HG02623 (cell line): ENCODE data around the gene SVEP1.

Source experiments
- ATAC-seq: cut with Tn5 transposase; IDR thresholded peaks from one replicate; pipeline ENCODE4 v1.9.1; 2021; ENCODE audit warnings: moderate library complexity; ENCODE audit not compliant: unreplicated experiment

Gene SVEP1

DNA sequence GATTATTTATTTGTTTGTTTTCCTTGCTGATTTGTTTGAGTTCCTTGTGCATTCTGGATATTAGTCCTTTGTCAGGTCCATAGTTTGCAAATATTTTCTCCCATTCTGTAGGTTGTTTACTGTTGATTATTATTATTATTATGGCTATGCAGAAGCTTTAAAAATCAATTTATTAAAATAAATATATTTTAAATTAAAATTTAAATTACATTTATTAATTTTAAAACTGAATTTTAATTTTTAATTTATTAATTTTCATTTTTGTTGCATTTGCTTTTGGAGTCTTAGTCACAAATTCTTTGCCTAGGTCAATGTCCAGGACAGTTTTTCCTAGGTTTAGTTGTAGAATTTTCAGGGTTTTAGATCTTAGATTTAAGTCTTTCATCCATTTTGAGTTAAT lies 50.9 kb downstream of the SVEP1 start:
- ATAC-seq = no peak

DNA sequence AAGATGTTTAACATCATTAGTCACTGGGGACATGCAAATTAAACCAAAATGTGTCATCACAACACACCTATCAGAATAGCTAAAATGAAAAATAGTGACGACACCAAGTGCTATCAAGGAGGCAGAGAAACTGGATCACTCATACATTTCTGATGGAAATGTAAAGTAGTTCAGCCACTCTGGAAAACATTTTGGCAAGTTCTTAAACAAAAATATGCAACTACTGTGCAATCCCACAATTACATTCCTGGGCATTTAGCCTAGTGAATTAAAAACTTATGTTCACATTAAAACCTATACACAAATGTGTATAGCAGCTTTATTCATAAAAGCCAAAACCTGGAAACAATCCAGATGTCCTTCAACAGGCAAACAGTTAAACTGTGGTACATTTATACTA lies 53.1 kb downstream of the SVEP1 start:
- no peak for ATAC-seq

DNA sequence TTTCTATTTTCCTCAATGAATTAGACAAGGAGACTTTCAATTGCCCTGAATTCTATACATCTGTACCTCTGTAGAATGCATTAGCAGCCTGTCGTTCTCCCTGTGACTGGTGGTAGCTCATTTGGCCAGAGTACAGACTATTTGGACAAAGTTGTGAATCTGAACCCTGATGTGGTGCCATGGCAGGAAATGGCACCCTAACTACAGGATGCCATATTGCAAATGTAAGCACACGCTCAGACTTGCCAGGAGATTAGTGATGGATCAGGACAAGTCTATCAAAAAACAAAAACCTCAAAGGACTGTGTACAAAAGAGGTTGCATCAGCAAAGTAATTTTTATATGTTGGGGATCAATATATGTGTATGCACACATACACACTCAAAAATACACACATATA lies 58.3 kb downstream of the SVEP1 start:
- no peak for ATAC-seq

DNA sequence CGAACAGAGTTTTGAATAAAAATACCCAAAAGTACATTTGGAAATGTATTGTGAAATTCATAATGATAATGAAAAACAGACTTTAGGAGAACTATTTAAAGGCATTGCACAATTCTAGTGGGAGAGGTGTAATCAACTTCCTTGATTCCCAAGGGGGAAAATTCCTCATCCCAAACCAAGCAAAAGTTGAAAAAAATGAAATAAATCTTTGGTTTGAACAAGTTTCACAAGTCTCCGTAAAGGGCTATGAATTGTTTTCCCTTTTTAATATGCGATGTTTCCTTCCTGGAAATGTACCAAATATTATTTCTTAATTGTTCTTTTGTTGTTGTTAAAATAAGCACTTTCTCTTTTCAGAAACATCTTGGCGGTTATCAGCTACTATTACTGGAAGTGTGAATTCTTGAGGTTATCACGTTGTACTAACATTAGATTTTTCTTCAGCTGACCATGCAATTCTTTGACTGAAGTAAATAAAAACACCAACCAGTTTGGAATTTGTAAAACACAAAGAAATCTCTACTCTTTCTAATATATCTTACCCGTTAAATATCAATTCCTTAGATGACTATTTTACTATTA lies 59.3 kb downstream of the SVEP1 start:
- ATAC-seq = no peak

DNA sequence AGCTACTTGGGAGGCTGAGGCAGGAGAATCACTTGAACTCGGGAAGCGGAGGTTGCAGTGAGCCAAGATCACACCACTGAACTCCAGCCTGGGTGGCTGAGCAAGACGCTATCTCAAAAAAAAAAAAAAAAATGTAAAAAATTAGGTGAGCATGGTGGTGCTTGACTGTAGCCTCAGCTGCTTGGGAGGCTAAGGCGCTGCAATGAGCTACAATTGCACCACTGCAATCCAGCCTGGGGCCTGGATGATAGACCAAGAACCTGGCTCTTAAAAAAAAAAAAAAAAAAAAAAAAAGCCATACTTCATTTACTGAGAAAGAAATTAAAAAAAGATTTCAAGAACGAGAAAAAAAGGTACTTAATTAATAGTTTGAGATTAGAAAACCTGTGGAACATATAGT lies 62.1 kb downstream of the SVEP1 start:
- no peak for ATAC-seq

DNA sequence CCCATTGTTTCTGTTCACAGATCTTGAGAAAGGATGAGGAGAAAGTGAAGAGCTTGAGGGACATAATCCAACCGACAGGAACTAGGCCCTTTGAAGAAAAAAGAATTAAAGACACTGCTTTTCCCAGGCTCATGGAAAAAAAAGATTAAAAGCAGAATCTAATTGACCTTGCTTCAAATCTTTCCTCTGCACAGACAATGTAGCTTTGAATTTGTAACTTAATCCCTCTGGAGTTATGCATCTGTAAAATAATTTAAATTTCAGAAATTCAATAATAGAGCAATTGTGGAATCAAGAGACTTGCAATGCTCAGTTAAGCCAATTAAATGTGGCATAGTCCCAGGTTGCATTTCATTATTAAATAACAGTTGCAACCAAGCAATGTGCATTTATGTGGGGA lies 64.6 kb downstream of the SVEP1 start:
- no peak for ATAC-seq

DNA sequence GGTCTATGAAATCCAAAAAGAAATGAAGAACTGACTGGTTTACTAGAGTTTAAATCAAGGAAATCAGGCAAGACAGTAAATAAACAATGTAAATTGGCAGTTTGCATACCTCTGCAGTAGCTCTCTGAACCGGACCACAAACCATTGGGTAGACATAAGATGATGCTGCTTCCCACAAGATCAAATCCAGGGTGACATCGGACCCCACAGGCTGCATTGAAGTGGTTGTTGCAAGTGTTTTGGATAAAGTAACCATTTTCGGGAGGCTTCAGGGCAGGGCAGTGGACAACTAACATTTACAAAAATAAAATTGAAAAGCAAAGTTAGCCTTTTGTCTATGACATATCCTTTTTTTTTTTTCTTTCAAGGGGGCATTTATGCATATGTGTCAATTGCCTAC lies 66.7 kb downstream of the SVEP1 start:
- ATAC-seq = no peak

DNA sequence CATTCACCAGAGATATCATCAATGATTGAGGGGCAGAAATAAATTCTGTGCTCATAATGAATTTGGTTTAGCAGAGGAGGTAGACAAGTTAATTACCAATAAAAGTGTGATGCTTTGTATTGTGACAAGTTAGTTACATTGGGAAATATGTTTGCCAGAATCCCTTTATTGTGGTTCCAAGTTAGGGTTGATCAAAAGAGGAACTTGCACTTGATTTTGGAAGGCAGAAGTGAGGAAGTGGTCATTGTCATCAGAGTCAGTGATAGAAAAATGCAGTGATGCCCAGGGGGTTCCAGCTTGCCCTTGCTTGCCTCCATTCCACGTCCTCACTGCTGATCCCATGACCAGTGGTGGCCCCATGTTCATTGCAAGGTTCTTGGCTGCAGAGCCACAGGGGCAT lies 69.7 kb downstream of the SVEP1 start:
- ATAC-seq = no peak

DNA sequence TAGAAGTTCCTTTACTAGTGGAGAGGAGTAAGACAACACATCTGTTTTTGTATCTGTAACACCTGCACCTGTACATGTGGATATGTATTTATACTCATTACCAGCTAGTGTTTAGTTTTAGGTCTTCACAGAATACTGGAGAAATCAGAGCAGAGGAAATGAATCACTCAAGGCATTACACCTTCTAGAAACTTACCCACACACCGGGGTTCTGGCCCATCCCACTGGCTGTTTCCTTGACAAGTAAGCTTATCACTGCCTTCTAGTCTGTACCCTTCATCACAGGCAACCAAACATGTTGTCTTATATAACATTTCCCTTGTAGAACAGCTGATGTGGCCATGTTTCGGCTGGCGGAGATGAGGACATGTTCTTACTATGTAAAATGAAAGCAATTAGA lies 76.7 kb downstream of the SVEP1 start:
- ATAC-seq = no peak

DNA sequence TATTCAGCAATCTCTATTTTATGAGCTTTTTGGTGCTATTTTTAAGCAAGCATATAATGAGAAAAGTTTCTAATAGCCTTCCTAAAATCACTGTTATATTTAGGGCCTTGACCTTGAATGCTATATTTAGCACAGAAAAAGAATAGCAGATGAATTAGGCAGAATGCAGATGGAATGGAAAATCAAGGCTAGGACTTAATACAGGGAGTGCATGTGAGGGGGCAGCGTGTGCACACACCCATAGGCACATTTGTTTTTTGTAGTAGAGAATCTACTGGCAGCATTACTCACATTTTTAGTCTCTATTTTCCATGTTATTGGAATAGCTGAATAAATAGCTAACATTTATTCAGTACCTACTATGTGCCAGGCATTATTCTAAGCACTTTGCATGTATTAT lies 79.9 kb downstream of the SVEP1 start:
- ATAC-seq = no peak

DNA sequence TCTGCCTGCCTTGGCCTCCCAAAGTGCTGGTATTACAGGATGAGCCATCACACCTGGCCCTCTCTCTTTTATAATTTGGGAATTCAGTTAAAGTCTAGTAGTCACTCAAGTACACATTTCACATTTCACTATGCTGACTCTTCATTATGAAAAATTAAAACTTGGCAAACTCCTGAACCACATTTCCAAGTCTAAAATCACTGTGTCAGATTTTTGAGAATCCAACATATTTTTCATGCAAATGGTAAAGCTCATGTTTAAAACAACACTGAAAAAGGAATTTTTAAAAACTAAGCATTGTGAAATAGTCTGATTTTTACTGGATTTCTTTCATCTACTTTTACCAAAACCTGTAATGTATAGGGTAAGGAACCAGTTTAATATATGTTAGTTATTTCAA lies 92.3 kb downstream of the SVEP1 start:
- ATAC-seq = no peak

DNA sequence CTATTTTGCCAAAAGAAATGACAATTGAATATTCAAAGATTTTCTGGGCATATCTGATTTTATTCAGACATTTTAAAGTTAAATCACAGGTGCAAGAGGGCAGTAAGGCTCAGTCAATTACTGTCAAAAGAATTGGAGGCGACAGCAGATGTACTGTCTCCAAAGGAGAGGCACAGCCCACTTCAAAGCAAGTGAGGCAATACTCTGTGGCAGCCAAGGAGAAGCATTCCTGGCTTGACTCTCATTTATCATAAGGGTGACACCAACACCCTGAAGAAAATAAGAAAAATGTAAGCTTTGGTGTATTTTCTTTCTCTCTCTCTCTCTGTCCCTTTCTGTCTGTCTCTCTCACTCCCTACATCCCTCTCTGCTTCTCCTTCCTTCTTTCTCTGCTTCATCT lies 93.3 kb downstream of the SVEP1 start:
- no peak for ATAC-seq

DNA sequence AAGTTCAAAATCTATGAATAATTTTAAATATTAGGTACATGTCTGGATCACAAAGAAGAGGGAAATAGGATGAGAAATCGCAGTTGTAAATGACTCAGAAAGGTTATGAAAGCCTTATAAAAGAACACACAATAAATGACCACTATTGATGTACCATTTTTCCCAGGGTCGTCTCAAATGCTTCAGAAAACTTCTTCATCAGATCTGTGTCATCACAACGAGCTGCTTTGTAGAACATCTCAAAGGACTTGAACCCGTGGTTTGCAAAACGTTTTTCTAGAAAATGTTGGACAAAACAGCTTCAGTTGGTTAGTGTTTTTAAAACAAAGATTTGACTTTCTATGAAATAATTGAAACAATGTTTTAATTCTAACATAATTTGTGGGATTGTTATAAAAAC lies 100.1 kb downstream of the SVEP1 start:
- no peak for ATAC-seq

DNA sequence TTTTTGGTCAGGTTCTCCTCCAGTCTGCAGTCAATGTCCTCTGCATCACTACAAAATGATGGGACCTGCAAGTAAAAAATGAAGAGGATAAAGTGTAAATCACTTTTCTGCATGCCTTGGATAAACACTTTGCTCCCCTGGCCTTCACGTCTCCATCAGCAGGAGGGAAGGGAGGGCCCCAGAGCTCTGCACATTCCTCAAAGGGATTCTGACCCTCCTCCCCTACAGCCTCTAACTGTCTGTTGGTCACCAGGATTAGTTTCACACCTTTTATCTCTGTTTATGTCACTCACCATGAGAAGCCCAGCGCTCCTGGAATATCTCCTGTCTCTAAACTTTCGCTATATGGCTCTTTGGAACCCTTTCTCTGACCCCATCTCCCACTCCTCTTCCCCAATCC lies 103.3 kb downstream of the SVEP1 start:
- ATAC-seq = no peak

DNA sequence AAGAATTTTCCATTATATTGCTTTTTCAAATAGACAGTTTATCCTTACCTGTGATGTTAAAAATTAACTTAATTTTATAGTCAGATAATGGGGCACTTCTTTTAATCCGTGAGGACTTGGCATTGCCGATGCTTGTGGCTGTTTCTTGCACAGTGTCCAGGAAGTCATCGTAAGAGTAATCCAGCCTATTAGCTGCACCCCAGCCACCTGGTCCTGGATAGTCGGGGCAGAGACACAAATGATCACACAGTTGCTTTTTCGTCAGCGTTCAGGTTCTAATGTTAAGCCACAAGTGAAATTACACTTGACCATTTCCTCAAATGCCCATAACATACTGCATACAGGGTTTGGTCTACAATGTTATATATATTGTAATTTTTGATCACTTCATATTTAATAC lies 107.4 kb downstream of the SVEP1 start:
- no peak for ATAC-seq

DNA sequence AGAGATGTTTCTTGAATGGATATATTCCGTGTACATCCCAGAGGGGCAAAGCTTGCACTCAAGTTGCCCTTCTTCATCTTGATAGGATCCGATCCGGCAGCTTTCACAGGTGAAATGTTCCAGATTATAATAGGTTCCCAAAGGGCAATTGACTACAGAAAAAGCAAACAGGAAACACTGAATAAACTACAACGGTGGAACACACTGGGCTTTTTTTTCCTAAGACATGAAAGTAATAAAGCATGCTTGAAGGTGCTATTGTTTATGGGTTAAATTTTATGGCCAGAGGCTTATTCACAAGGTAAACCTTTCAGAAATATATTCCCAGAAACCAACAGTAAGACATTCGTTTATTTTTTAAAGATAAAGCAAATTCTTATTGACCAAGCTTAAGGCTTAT lies 110.6 kb downstream of the SVEP1 start:
- ATAC-seq = no peak

DNA sequence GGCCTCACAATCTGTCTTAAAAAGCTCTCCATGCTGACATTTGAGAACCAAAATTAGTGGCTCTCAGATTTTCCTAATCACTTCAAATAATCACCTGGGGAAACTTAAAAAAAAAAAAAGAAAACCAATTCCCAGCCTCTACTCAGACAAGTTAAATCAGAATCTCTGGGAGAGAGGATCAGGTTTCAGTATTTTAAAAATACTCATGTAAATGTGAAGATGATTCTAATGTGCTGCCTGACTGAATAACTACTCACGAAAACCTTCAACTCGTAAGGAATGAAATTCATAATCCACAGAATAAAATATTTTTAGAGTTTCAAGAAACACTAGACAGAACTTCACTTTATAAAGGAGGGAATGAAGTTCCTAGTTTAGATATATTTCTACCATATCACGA lies 114.4 kb downstream of the SVEP1 start:
- no peak for ATAC-seq

DNA sequence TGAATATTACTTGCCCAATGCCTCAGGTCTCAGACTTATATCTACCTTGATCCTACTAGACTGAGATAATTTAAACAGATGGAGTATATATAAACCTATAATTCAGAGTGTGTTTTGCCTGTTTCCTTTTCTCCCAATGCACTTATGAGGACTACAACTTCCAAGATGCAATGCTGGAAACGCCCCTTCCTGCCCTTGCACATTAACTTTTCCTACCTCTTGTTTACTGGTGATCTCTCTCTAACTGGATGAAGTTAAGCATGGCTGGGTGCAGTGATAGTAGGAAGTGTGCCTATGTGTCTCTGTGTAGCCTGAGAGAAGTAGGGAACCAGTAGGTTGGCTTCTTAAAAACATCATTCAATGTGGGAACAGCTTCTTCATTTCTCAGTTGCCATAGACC lies 115.2 kb downstream of the SVEP1 start:
- ATAC-seq = no peak

DNA sequence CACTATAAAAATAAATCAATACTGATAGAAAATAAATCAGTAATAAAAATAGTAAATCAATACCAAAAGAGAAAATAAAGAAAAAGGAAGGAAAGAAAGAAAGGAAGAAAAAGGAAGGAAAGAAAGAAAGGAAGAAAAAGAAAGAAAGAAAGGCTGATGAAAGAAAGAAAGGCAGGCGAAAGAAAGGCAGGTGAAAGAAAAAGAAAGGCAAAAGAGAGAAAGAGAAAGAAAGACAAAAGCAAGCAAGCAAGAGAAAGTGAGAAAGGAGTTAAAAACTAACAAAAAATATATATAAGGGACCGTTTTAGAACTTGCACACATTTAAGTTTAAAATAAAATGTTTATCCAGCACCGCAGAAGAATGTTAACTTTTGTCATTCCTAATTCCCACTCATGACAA lies 116.0 kb downstream of the SVEP1 start:
- no peak for ATAC-seq

DNA sequence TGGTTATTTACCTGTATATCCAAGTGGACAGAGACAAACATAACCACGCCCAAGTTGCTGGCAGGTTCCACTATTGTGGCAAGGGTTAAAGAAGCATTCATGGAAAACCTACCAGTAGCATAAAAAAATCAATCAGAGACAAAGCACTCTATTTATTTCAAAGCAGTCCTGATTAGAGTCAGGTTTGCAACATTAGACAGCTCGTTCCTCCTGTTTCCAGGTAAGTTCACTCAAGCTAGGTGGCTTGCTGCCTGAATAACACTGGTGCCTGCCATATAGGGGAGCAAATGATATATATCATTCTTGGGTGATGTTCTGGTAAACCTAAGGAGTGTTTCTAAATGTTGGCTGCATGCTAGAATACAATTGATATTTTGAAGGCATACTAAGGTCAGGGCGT lies 122.3 kb downstream of the SVEP1 start:
- ATAC-seq = no peak

DNA sequence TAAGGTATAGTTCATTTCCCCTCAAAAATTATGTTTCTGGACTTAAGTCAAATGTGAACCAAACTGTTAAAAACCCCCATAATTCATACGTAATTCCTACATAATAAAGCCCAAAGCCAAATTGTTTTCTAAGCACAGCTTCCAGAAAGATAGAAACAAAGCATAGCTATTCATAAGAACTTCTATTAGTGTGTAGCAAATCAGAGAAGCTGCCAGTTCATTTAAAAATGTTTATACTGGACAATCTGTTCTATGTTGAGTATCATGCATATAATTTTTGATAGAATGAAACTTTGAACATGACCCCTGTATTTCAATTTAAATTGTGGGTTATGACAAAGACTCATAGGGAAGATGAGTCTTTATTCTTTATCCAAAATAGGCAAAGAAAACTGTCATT lies 122.9 kb downstream of the SVEP1 start:
- ATAC-seq = no peak

DNA sequence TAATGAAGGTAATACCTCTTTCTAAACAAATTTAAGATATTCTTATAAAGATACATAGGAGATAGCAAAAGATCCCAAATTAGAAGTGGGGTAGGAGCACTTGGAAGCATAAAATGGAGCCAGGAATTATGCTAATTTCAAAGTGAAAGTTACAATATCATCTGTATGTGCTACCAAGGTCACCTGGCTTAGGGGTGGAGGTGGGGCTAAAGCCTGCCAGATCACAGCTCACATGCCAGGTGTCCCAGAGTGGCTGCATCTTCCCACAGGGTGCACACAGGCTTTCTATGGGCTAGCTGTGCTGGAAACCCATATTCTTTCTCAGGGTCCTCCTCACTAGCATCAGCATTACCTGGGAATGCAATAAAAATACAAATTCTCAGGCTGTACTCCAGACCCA lies 123.7 kb downstream of the SVEP1 start:
- ATAC-seq = no peak

DNA sequence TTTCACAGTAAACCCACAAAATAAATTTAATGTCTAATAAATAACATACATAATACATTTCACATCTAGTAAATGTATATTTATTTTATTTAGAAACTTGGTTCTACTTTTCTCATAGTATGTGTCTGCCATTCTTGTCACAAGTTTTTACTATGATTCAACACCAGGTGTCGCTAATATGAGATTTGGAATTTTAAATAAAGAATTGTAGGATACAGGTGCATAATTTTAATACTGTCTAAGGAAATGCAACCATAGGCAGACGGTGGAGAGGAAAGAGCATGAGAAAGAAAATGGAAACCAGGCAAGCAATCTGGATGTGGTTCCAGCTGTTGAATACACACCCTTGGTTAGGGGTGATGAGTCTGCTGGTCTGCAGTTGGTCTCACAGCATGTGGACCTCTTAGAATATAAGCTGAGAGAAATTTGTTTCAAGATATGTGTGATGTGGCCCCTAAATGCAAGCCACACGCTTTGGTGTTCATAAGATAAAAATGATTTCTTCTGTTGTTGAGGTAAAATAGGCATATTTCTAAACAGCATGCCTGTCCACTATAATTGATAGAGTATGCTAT lies 127.2 kb downstream of the SVEP1 start:
- ATAC-seq = no peak

DNA sequence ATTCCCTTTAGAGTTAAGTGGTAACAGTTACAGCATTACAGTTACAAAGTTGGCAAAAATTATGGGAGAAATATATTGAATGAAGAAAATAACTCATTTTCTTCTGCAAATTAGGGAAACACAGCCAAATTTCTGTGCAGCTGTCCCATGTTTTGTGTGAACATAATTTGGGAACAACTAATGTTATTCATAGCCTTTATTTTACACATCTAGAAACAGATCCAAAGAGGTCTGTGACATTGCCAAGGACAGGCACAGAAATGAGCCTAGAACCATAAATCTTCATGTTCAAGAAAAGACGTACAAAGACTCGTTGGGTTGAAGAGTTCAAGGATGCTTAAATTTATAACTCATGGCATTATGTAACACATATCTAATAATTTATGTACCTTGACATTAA lies 127.8 kb downstream of the SVEP1 start:
- ATAC-seq = no peak
